CD4-positive, alpha-beta T cell treated with Interleukin-4 for 4 hours (primary cell): Measurements from ENCODE around the gene OR52H1.
"Not testable (repeated sequence)": the region's sequence is repeated elsewhere in the genome, so short reads cannot be mapped to it uniquely, and the experiment has no call there.

Source experiments
- DNase-seq: peaks from one replicate; pipeline ENCODE4 v3.0.0-alpha.2; 2020

OR52H1 gene

GRCh38 chr11:5548440-5548839 lies at the start of gene OR52H1:
Gene OR52H1, minus strand, starts transcription at chr11:5548540. Its CDS starts 3,035 bp downstream, at chr11:5545505.
- DNase-seq, result no peak

- DNase-seq, result no peak
These were observed 49.6 kb upstream of the OR52H1 start for GRCh38 chr11:5597953-5598352.

- DNase-seq, result no peak
These were observed 48.4 kb upstream of the OR52H1 start, which contains the start of gene TRIM6 for GRCh38 chr11:5596607-5597201. Gene TRIM6, plus strand, starts transcription at chr11:5596637. Its CDS starts 261 bp downstream, at chr11:5596898.

- no peak for DNase-seq
These were observed 44.8 kb upstream of the OR52H1 start for GRCh38 chr11:5593146-5593545.

- DNase-seq, result no peak
These were observed 44.3 kb upstream of the OR52H1 start for GRCh38 chr11:5592615-5593014.

GRCh38 chr11:5591613-5592012 lies 43.3 kb upstream of the OR52H1 start:
- DNase-seq, result no peak

- DNase-seq, result not testable (repeated sequence)
These were observed 41.6 kb upstream of the OR52H1 start for GRCh38 chr11:5589906-5590305.

GRCh38 chr11:5584458-5584857 lies 36.1 kb upstream of the OR52H1 start:
- DNase-seq, result not testable (repeated sequence)

- no peak for DNase-seq
These were observed 32.7 kb upstream of the OR52H1 start for GRCh38 chr11:5581014-5581413.

- no peak for DNase-seq
These were observed 32.2 kb upstream of the OR52H1 start, which contains the start of gene OR52B6 for GRCh38 chr11:5580577-5580976. Gene OR52B6, plus strand, starts transcription at chr11:5580877. Its CDS starts 0 bp downstream, at chr11:5580877.

GRCh38 chr11:5577101-5577500 lies 28.8 kb upstream of the OR52H1 start:
- DNase-seq, result no peak

- DNase-seq, result no peak
These were observed 26.8 kb upstream of the OR52H1 start for GRCh38 chr11:5575152-5575551.

GRCh38 chr11:5574654-5575053 lies 26.3 kb upstream of the OR52H1 start:
- DNase-seq, result no peak

GRCh38 chr11:5564259-5565019 lies 16.1 kb upstream of the OR52H1 start:
- DNase-seq, result no peak

- no peak for DNase-seq
These were observed 9.4 kb upstream of the OR52H1 start for GRCh38 chr11:5557751-5558150.

- DNase-seq, result no peak
These were observed 8.4 kb upstream of the OR52H1 start for GRCh38 chr11:5556596-5557188.

GRCh38 chr11:5553343-5553742 lies 5.0 kb upstream of the OR52H1 start:
- DNase-seq, result no peak

- no peak for DNase-seq
These were observed 2.2 kb upstream of the OR52H1 start for GRCh38 chr11:5550440-5551095.

- DNase-seq, result no peak
These were observed 358 bp downstream of the OR52H1 start for GRCh38 chr11:5547982-5548381.

GRCh38 chr11:5546457-5546856 lies 1.9 kb downstream of the OR52H1 start:
- DNase-seq, result no peak

GRCh38 chr11:5541427-5541826 lies 6.9 kb downstream of the OR52H1 start:
- DNase-seq, result no peak

- DNase-seq, result no peak
These were observed 11.9 kb downstream of the OR52H1 start for GRCh38 chr11:5536482-5536881.

GRCh38 chr11:5534046-5534445 lies 14.3 kb downstream of the OR52H1 start:
- no peak for DNase-seq
